HCT116 (cell line): ENCODE results near the gene RNF151.
"Not testable (repeated sequence)": the region's sequence is repeated elsewhere in the genome, so short reads cannot be mapped to it uniquely, and the experiment has no call there.

Experiments used
- CBX3 ChIP-seq: IDR thresholded peaks from 2 replicates; pipeline ENCODE4 v1.6.1; 2012; ENCODE audit warnings: low read depth
- CEBPB ChIP-seq: IDR thresholded peaks from 2 replicates; pipeline ENCODE4 v1.6.1; 2012; ENCODE audit warnings: low read depth
- EGR1 ChIP-seq: IDR thresholded peaks from 2 replicates; pipeline ENCODE4 v1.6.1; 2012; ENCODE audit warnings: low read depth
- EZH2 ChIP-seq: fragments of 200-600 bp; sonication (generic); IDR thresholded peaks from 2 replicates; pipeline ENCODE4 v1.6.1; 2017; ENCODE audit warnings: antibody characterized with exemption, mixed run types
- EZH2phosphoT487 ChIP-seq: fragments of 200-600 bp; IDR thresholded peaks from 2 replicates; pipeline ENCODE4 v1.6.1; 2018; ENCODE audit warnings: antibody characterized with exemption, borderline replicate concordance
- POLR2A ChIP-seq: IDR thresholded peaks from 2 replicates; pipeline ENCODE4 v1.7.0; 2011; ENCODE audit warnings: borderline replicate concordance; ENCODE audit not compliant: insufficient read depth, insufficient read length; ENCODE audit errors: extremely low read depth
- POLR2AphosphoS5 ChIP-seq: IDR thresholded peaks from 2 replicates; pipeline ENCODE4 v1.6.1; 2011; ENCODE audit warnings: mild to moderate bottlenecking, low read depth, low read length, moderate library complexity
- RAD21 ChIP-seq: IDR thresholded peaks from 2 replicates; pipeline ENCODE4 v1.6.1; 2012; ENCODE audit warnings: low read depth, mild to moderate bottlenecking
- SP1 ChIP-seq: IDR thresholded peaks from 2 replicates; pipeline ENCODE4 v1.6.1; 2012; ENCODE audit warnings: low read depth
- ZNF274 ChIP-seq: fragments of 200-500 bp; sonication (Bioruptor generic); IDR thresholded peaks from 2 replicates; pipeline ENCODE4 v1.6.1; 2014; ENCODE audit warnings: mild to moderate bottlenecking, low read depth, low read length, inconsistent platforms
- TF ChIP-seq, protein P1 (sequence below), 3 experiments: fragments of 200-600 bp in 1 of 3; sonication (generic) in 1 of 3; IDR thresholded peaks in 2 of 3; conservative IDR thresholded peaks in 1 of 3; 2 replicates each; pipeline ENCODE4 v1.5.1; 2012 to 2017; ENCODE audit warnings: low read depth in 2 of 3, low read length in 2 of 3, antibody characterized with exemption in 1 of 3, borderline replicate concordance in 1 of 3, control low read depth in 1 of 3, mild to moderate bottlenecking in 1 of 3, mixed read lengths in 1 of 3, mixed run types in 1 of 3, moderate library complexity in 1 of 3; ENCODE audit not compliant: insufficient read depth in 1 of 3
- TF ChIP-seq, protein P2 (sequence below): IDR thresholded peaks from 2 replicates; pipeline ENCODE4 v1.6.1; 2012; ENCODE audit warnings: low read depth
- TF ChIP-seq, protein P3 (sequence below): IDR thresholded peaks from 2 replicates; pipeline ENCODE4 v1.6.1; 2012

DNA sequence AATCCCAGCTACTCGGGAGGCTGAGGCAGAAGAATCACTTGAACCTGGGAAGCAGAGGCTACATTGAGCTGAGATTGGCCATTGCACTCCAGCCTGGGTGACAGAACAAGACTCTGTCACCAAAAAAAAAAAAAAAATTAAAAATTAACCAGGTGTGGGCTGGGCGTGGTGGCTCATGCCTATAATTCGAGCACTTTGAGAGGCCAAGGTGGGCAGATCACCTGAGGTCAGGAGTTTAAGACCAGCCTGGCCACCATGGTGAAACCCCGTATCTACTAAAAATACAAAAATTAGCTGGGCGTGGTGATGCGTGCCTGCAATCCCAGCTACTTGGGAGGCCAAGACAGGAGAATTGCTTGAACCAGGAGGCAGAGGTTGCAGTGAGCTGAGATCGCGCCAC, 26.8 kb upstream of the RNF151 start:
- TF ChIP-seq, protein P1, sequence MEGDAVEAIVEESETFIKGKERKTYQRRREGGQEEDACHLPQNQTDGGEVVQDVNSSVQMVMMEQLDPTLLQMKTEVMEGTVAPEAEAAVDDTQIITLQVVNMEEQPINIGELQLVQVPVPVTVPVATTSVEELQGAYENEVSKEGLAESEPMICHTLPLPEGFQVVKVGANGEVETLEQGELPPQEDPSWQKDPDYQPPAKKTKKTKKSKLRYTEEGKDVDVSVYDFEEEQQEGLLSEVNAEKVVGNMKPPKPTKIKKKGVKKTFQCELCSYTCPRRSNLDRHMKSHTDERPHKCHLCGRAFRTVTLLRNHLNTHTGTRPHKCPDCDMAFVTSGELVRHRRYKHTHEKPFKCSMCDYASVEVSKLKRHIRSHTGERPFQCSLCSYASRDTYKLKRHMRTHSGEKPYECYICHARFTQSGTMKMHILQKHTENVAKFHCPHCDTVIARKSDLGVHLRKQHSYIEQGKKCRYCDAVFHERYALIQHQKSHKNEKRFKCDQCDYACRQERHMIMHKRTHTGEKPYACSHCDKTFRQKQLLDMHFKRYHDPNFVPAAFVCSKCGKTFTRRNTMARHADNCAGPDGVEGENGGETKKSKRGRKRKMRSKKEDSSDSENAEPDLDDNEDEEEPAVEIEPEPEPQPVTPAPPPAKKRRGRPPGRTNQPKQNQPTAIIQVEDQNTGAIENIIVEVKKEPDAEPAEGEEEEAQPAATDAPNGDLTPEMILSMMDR (IDR thresholded peaks at IDR 0.05 in 2 of 3, conservative IDR thresholded peaks at IDR 0.05 in 1 of 3; ENCODE audit: borderline replicate concordance in 1 of 3, insufficient read depth in 1 of 3, low read depth in 2 of 3, low read length in 2 of 3) = not testable (repeated sequence)
- not testable (repeated sequence) for TF ChIP-seq ZNF274, RAD21, POLR2AphosphoS5, EZH2, CEBPB, CBX3, EGR1, SP1, POLR2A, EZH2phosphoT487
- TF ChIP-seq, protein P2, sequence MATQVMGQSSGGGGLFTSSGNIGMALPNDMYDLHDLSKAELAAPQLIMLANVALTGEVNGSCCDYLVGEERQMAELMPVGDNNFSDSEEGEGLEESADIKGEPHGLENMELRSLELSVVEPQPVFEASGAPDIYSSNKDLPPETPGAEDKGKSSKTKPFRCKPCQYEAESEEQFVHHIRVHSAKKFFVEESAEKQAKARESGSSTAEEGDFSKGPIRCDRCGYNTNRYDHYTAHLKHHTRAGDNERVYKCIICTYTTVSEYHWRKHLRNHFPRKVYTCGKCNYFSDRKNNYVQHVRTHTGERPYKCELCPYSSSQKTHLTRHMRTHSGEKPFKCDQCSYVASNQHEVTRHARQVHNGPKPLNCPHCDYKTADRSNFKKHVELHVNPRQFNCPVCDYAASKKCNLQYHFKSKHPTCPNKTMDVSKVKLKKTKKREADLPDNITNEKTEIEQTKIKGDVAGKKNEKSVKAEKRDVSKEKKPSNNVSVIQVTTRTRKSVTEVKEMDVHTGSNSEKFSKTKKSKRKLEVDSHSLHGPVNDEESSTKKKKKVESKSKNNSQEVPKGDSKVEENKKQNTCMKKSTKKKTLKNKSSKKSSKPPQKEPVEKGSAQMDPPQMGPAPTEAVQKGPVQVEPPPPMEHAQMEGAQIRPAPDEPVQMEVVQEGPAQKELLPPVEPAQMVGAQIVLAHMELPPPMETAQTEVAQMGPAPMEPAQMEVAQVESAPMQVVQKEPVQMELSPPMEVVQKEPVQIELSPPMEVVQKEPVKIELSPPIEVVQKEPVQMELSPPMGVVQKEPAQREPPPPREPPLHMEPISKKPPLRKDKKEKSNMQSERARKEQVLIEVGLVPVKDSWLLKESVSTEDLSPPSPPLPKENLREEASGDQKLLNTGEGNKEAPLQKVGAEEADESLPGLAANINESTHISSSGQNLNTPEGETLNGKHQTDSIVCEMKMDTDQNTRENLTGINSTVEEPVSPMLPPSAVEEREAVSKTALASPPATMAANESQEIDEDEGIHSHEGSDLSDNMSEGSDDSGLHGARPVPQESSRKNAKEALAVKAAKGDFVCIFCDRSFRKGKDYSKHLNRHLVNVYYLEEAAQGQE = not testable (repeated sequence)
- TF ChIP-seq, protein P3, sequence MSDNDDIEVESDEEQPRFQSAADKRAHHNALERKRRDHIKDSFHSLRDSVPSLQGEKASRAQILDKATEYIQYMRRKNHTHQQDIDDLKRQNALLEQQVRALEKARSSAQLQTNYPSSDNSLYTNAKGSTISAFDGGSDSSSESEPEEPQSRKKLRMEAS = not testable (repeated sequence)
